Neural crest cell (in vitro differentiated cells): ENCODE results near the gene SLC9A3. TPM values are rescaled to one million over a fixed set of nuclear protein-coding genes. Genes with fewer than 3 reads are reported as not detected.

Experiments
- DNase-seq: peaks from one replicate; pipeline ENCODE4 v3.0.0; 2021; ENCODE audit warnings: low read depth, mixed read lengths, low spot score
- H3K27ac Mint-ChIP-seq: one replicate; pipeline ENCODE4 v1.8.0; 2021; ENCODE audit warnings: mild to moderate bottlenecking, mixed read lengths; ENCODE audit not compliant: unreplicated experiment
- H3K27me3 Mint-ChIP-seq: 2 replicates; pipeline ENCODE4 v1.8.0; 2021; ENCODE audit warnings: low read depth, mild to moderate bottlenecking, mixed read lengths
- H3K36me3 Mint-ChIP-seq: 2 replicates; pipeline ENCODE4 v1.8.0; 2021; ENCODE audit warnings: low read depth, mild to moderate bottlenecking, mixed read lengths
- H3K4me1 Mint-ChIP-seq: 2 replicates; pipeline ENCODE4 v1.8.0; 2021; ENCODE audit warnings: mixed read lengths
- H3K4me3 Mint-ChIP-seq: one replicate; pipeline ENCODE4 v1.8.0; 2021; ENCODE audit warnings: mild to moderate bottlenecking, mixed read lengths
- H3K9me3 Mint-ChIP-seq: 2 replicates; pipeline ENCODE4 v1.8.0; 2021; ENCODE audit warnings: mixed read lengths
- CTCF ChIP-seq: fragments of 200-600 bp; sonication (generic); conservative IDR thresholded peaks from 2 replicates; pipeline ENCODE4 v1.5.0; 2021; ENCODE audit warnings: antibody characterized with exemption, mild to moderate bottlenecking
- total RNA-seq: library from RNA; stranded (reverse); gene quantifications from 2 replicates; pipeline ENCODE4 v1.2.1, GENCODE V29; 2021

The SLC9A3 gene
- total RNA-seq, 1 donor from 2014 or later: 1.5 TPM

GRCh38 chr5:543755-544674 lies 19.8 kb upstream of the SLC9A3 start:
- Mint-ChIP-seq H3K4me3 (no peak overlapping the region), H3K36me3 (no peaks in the 10 kb centered on the region), H3K9me3 (no peaks in the 10 kb centered on the region), H3K27me3 (peaks cover 8% of the 10 kb centered on the region), H3K4me1 (peaks cover 5% of the 10 kb centered on the region), H3K27ac (no peak overlapping the region)
- DNase-seq: no peak
- no peak for TF ChIP-seq CTCF

- H3K4me3 Mint-ChIP-seq: no peak overlapping the region
- DNase-seq: no peak
- peaks cover 5% of the 10 kb centered on the region for H3K4me1 Mint-ChIP-seq
- peaks cover 6% of the 10 kb centered on the region for H3K27me3 Mint-ChIP-seq
- TF ChIP-seq CTCF: no peak
- no peaks in the 10 kb centered on the region for H3K36me3 Mint-ChIP-seq
- H3K9me3 Mint-ChIP-seq: no peaks in the 10 kb centered on the region
- no peak overlapping the region for H3K27ac Mint-ChIP-seq
Observed at GRCh38 chr5:543351-543750, 19.1 kb upstream of the SLC9A3 start.

GRCh38 chr5:542319-543311 lies 18.4 kb upstream of the SLC9A3 start:
- Mint-ChIP-seq H3K27me3 (no peaks in the 10 kb centered on the region), H3K4me3 (no peak overlapping the region), H3K27ac (no peak overlapping the region), H3K4me1 (no peaks in the 10 kb centered on the region), H3K36me3 (no peaks in the 10 kb centered on the region), H3K9me3 (no peaks in the 10 kb centered on the region)
- DNase-seq: no peak
- no peak for TF ChIP-seq CTCF

GRCh38 chr5:541539-542318 lies 17.5 kb upstream of the SLC9A3 start:
- H3K9me3 Mint-ChIP-seq: no peaks in the 10 kb centered on the region
- no peak overlapping the region for H3K4me3 Mint-ChIP-seq
- peaks cover 2% of the 10 kb centered on the region for H3K27me3 Mint-ChIP-seq
- no peak for TF ChIP-seq CTCF
- peaks cover 2% of the 10 kb centered on the region for H3K4me1 Mint-ChIP-seq
- no peak overlapping the region for H3K27ac Mint-ChIP-seq
- DNase-seq: no peak
- no peaks in the 10 kb centered on the region for H3K36me3 Mint-ChIP-seq
